Measurements from ENCODE around the gene APP. TPM values are rescaled to one million over a fixed set of nuclear protein-coding genes. Genes with fewer than 3 reads are reported as not detected.

APP gene
- total RNA-seq, 2 experiments from 2014 or later: 50.9 to 53.7 TPM

DNA sequence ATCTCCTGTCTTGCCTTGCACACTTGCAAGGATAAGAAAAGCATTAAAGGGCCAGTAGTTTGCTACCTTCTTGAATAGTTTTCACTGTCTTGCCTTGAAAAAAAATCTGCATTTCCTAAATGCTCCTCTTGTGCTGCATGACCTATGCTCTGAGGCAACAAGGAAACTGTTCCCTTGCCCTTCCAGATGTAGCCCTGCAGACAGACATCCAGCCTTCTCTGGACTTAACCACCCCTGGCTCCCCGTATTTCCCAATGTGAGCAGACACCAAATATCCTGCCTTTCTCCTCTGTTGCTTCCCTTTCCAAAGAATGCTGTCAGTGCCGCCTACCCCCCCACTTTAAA, 258.2 kb downstream of the APP start:
- DNase-seq: no peak
- no peaks in the 10 kb centered on the region for H3K27me3 Mint-ChIP-seq
- H3K36me3 Mint-ChIP-seq: no peaks in the 10 kb centered on the region
- H3K4me1 Mint-ChIP-seq: no peaks in the 10 kb centered on the region
- H3K4me3 Mint-ChIP-seq: no peak overlapping the region
- no peak overlapping the region for H3K27ac Mint-ChIP-seq
- no peaks in the 10 kb centered on the region for H3K9me3 Mint-ChIP-seq

DNA sequence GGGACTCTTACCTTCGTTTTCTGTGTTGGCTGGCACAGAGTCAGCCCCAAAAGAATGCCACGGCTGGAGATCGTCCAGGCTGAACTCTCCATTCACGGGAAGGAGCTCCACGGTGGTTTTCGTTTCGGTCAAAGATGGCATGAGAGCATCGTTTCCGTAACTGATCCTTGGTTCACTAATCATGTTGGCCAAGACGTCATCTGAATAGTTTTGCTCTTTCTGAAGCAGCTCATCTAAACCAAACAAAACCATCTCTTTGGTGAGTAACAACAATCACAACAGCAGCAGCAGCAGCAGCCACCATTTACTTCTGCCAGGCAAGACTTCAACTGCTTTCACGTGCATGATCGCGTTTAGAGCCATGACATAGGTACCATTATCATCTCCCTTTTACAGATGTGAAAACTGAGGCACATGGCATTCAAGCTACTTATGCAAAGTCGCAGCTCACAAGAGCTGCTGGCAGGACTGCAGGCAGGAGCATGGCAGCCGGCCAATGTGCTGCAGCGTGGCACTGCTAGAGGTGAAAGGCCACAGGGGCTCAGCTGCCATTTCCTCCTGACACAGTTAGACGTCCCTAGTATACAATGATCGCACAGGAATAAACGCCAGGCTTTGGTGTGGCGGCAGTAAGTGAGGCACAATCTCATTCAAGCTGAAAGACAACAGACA, 258.7 kb downstream of the APP start:
- no peak overlapping the region for H3K27ac Mint-ChIP-seq
- no peaks in the 10 kb centered on the region for H3K4me1 Mint-ChIP-seq
- H3K36me3 Mint-ChIP-seq: no peaks in the 10 kb centered on the region
- no peak overlapping the region for H3K4me3 Mint-ChIP-seq
- no peaks in the 10 kb centered on the region for H3K27me3 Mint-ChIP-seq
- no peak for DNase-seq
- H3K9me3 Mint-ChIP-seq: no peaks in the 10 kb centered on the region

DNA sequence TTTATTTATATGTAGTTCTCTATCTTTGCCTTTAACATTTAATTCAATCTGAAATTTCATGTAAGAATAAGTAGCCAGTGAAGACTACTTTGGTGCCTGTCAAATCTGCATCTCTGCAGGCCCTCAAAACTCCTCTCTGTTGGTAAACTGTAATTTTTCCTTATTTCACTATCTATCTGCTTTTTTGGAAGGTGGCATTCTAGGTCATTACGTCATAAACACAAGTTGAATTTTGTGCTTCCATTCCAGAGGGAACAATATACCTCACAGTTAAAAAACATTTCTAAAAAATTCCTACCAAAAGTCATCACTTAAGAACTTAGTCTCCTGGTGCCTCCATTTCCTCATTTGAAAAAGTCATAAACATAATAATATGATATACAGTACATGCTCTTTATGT, 259.8 kb downstream of the APP start:
- H3K9me3 Mint-ChIP-seq: no peaks in the 10 kb centered on the region
- H3K4me3 Mint-ChIP-seq: no peak overlapping the region
- no peak overlapping the region for H3K27ac Mint-ChIP-seq
- H3K36me3 Mint-ChIP-seq: no peaks in the 10 kb centered on the region
- no peaks in the 10 kb centered on the region for H3K27me3 Mint-ChIP-seq
- DNase-seq: no peak
- no peaks in the 10 kb centered on the region for H3K4me1 Mint-ChIP-seq

GRCh38 chr21:25909341-25909740, 261.2 kb downstream of the APP start:
- H3K4me1 Mint-ChIP-seq: no peaks in the 10 kb centered on the region
- no peaks in the 10 kb centered on the region for H3K27me3 Mint-ChIP-seq
- H3K27ac Mint-ChIP-seq: no peak overlapping the region
- H3K9me3 Mint-ChIP-seq: no peaks in the 10 kb centered on the region
- H3K36me3 Mint-ChIP-seq: no peaks in the 10 kb centered on the region
- DNase-seq: no peak
- no peak overlapping the region for H3K4me3 Mint-ChIP-seq

DNA sequence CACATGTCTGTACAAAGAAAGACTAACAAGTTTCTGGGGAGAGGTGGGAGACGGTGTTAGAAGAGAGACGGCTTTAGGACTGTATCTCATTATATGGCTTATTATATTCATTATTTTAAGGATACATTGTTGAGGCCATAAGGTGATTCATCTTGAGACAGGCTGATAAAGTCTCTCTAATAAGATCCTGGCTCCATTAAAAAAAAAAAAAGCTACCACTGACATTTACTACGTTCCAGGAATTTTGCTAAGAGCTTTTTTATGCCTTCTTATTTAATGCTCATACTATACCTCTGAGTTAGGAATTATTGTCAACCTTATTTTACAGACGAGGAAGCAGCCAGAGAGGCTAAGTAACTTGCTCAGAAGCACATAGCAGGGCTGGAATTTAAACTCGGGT, 262.1 kb downstream of the APP start:
- no peaks in the 10 kb centered on the region for H3K9me3 Mint-ChIP-seq
- no peak overlapping the region for H3K4me3 Mint-ChIP-seq
- DNase-seq: no peak
- no peak overlapping the region for H3K27ac Mint-ChIP-seq
- H3K4me1 Mint-ChIP-seq: no peaks in the 10 kb centered on the region
- no peaks in the 10 kb centered on the region for H3K36me3 Mint-ChIP-seq
- no peaks in the 10 kb centered on the region for H3K27me3 Mint-ChIP-seq

DNA sequence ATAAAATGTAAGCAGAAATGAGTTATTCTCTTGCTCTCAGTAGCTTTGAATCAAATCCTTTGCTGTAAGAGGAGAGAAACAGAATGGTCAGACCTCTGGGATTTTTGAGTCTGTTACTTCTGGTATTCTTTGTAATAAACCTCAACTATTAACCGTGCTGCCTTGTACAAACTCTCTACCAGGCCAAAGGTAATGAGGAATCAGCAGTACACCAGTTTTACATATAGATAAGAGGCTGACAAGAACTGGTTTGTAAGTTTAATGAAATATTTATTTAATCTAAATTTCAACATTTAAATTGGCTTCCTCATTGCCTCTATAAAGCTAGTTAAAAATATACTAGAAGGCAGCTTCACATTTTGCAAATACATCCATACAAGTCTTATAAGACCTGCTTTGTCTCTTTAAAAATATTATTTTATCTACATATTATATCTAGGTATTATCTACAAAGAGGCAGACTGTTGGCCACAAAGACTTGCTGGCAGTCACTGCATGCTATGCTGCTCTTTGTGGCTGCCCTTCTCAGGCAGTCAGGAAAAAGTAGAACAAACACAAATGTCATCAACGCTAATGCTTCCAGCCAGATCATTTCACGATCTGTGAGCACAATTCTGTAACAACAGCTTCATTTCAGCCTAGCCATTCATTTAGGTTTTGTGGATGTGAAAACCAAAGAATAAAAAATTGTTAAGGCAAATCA, 262.8 kb downstream of the APP start:
- Mint-ChIP-seq H3K9me3 (no peaks in the 10 kb centered on the region), H3K36me3 (no peaks in the 10 kb centered on the region), H3K27ac (no peak overlapping the region), H3K4me3 (no peak overlapping the region), H3K27me3 (no peaks in the 10 kb centered on the region), H3K4me1 (no peaks in the 10 kb centered on the region)
- DNase-seq: no peak

- no peak for DNase-seq
- Mint-ChIP-seq H3K4me1 (no peaks in the 10 kb centered on the region), H3K9me3 (no peaks in the 10 kb centered on the region), H3K27me3 (no peaks in the 10 kb centered on the region), H3K27ac (no peak overlapping the region), H3K4me3 (no peak overlapping the region), H3K36me3 (no peaks in the 10 kb centered on the region)
Observed at GRCh38 chr21:25906587-25906986, 264.0 kb downstream of the APP start.

- no peaks in the 10 kb centered on the region for H3K4me1 Mint-ChIP-seq
- no peaks in the 10 kb centered on the region for H3K27me3 Mint-ChIP-seq
- H3K4me3 Mint-ChIP-seq: no peak overlapping the region
- H3K36me3 Mint-ChIP-seq: no peaks in the 10 kb centered on the region
- DNase-seq: no peak
- no peaks in the 10 kb centered on the region for H3K9me3 Mint-ChIP-seq
- no peak overlapping the region for H3K27ac Mint-ChIP-seq
Observed at GRCh38 chr21:25905126-25905525, 265.4 kb downstream of the APP start.

GRCh38 chr21:25904044-25904695, 266.4 kb downstream of the APP start:
- no peaks in the 10 kb centered on the region for H3K9me3 Mint-ChIP-seq
- DNase-seq: no peak
- no peak overlapping the region for H3K4me3 Mint-ChIP-seq
- H3K4me1 Mint-ChIP-seq: no peaks in the 10 kb centered on the region
- no peak overlapping the region for H3K27ac Mint-ChIP-seq
- no peaks in the 10 kb centered on the region for H3K27me3 Mint-ChIP-seq
- H3K36me3 Mint-ChIP-seq: no peaks in the 10 kb centered on the region

DNA sequence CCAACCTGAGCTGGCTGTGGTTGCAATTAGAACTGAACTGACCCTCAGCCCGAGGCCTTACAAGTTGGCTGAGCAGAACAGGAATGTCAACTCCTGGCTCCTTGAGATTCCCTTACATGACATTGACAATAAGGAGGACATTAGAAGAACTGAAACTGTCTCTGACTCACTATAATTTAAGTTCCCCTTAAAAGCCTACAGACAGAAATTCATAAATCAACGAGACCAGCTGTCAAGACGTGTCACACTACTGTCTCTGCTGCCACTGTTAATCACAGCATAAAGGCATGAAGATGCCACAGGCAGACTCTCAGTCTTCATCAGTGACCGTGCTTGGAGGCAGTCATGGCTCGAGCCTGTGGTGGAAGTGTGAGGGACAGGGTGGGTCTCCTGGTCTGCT, 267.0 kb downstream of the APP start:
- no peak overlapping the region for H3K27ac Mint-ChIP-seq
- H3K4me3 Mint-ChIP-seq: no peak overlapping the region
- no peak for DNase-seq
- no peaks in the 10 kb centered on the region for H3K36me3 Mint-ChIP-seq
- no peaks in the 10 kb centered on the region for H3K4me1 Mint-ChIP-seq
- no peaks in the 10 kb centered on the region for H3K27me3 Mint-ChIP-seq
- no peaks in the 10 kb centered on the region for H3K9me3 Mint-ChIP-seq

DNA sequence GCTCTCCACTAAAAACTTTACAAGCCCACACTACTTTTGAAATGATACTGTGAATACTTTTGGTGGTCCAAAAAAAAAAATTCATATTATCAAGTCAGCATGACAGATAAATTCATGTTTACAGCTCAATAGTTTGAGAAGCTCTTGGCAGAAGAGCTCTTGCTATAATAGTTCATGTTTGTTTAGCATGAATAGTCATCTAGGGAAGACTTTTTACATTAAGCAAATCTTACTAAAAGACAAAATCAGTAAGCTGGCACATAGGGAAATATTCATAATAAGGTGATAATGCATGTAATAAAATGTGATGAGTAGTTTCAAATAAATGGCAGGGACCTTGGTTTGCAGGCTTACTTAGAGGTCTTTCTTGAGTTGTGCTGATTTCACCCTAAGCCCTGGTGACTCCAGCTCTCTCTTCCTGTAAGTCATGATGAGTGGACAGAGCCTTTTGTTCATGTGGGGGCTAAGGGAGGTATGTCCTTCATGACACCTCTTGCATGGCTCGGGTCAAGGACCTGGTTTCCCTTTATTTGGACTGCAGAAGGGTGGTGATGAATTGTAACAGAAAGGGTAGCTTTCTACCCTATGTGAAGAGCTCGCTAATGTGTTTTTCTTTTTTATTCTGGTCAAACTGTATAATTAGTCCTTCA, 269.1 kb downstream of the APP start:
- no peak for DNase-seq
- no peak overlapping the region for H3K4me3 Mint-ChIP-seq
- H3K9me3 Mint-ChIP-seq: no peaks in the 10 kb centered on the region
- H3K36me3 Mint-ChIP-seq: peaks cover 6% of the 10 kb centered on the region
- H3K27ac Mint-ChIP-seq: no peak overlapping the region
- peaks cover under 1% of the 10 kb centered on the region for H3K4me1 Mint-ChIP-seq
- H3K27me3 Mint-ChIP-seq: no peaks in the 10 kb centered on the region

DNA sequence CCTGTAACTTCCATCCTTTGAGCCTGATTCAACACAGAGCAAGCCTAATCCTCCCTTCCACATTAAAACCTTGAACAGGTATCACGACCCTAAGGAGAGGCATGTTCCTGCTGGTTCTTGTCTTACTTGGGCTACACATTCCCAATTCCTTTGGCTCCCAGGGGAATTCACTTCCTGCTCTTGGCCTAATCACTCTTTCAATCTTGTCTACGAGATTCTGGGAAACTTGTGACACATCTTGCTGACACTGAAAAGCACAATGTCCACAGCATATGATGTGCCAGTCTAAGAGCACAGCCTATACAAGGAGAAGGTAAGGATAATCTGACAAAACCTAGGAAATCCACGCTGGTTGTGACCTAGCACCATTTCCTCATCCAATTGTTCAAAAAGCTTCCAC, 271.9 kb downstream of the APP start:
- Mint-ChIP-seq H3K27me3 (no peaks in the 10 kb centered on the region), H3K27ac (no peak overlapping the region), H3K36me3 (peaks cover 9% of the 10 kb centered on the region), H3K9me3 (no peaks in the 10 kb centered on the region), H3K4me1 (peaks cover 6% of the 10 kb centered on the region), H3K4me3 (no peak overlapping the region)
- no peak for DNase-seq

DNA sequence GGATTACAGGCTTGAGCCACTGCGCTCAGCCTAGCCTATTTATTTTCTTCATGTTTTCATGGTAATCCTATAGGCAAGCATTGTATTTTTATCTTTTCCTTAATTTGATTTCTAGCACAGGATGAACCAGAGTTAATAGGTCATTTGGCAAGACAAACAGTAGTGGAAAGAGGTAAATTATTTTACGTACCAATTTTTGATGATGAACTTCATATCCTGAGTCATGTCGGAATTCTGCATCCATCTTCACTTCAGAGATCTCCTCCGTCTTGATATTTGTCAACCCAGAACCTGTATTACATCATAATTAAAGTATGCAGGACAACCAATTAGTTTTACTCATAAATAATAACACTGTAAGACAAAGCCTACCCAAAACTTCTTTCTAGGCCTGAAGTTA, 273.2 kb downstream of the APP start:
- Mint-ChIP-seq H3K9me3 (no peaks in the 10 kb centered on the region), H3K4me1 (peaks cover 6% of the 10 kb centered on the region), H3K4me3 (no peak overlapping the region), H3K27me3 (no peaks in the 10 kb centered on the region), H3K27ac (no peak overlapping the region), H3K36me3 (peaks cover 11% of the 10 kb centered on the region)
- no peak for DNase-seq

DNA sequence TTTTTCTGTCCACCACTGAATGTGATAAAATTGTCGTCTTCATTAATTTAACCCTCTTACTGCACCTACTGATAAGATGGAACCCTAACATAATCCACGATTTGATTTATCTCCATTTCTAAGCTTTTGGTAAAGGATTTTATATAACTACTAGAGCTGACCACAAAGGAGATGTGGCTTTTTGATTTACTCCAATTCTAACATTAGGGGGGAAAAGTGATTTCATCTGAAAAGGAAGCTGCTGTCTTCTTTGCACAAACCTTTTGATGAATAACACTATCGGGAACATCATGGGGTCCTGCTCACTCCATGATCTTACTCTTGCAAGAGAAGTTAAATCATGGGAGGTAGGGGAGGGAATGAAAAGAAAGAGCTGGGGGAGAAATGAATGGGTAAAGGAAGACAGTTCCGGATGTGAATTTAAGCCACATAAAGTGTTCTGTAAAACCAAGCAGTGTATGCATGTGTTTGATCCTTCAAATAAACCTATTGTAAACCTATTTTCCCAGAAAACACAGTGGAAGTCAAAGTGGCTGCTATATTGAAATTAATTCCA, 274.0 kb downstream of the APP start:
- DNase-seq: no peak
- H3K36me3 Mint-ChIP-seq: peaks cover 12% of the 10 kb centered on the region
- H3K27ac Mint-ChIP-seq: no peak overlapping the region
- no peak overlapping the region for H3K4me3 Mint-ChIP-seq
- H3K27me3 Mint-ChIP-seq: no peaks in the 10 kb centered on the region
- no peaks in the 10 kb centered on the region for H3K9me3 Mint-ChIP-seq
- peaks cover 6% of the 10 kb centered on the region for H3K4me1 Mint-ChIP-seq

DNA sequence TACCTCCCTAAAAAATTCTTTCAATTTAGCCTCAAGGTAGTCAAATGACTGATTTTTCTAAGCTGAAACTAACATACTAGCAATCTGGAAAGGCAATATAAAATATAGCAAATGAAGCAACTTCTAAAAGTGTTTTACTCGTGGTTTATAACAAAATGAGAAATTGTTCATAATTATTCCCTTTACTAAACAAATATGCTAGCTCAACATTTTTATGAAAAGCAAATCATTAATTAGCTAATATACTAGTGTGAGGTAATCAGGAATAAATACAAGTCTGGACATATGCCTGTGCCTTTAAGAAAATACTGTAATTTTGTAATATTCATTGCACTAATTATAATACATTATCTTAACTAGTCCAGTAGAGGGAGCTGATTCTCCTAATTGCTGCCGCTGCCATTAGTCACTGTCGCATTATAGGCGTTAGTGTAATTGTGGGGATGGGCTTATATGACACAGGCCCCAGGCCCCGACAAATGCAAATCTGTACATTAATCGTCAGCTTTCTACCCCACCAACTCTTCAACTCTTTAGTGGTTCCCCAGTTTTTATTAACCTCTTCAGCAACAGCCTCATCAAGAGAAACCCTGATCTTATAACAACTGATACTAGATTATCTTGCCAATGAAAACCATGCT, 274.9 kb downstream of the APP start:
- H3K4me1 Mint-ChIP-seq: peaks cover 6% of the 10 kb centered on the region
- no peak overlapping the region for H3K27ac Mint-ChIP-seq
- H3K27me3 Mint-ChIP-seq: no peaks in the 10 kb centered on the region
- no peaks in the 10 kb centered on the region for H3K9me3 Mint-ChIP-seq
- DNase-seq: no peak
- peaks cover 15% of the 10 kb centered on the region for H3K36me3 Mint-ChIP-seq
- no peak overlapping the region for H3K4me3 Mint-ChIP-seq
